Epidermal melanocyte (primary cell): ENCODE results near the gene GLP2R.
"Not testable (repeated sequence)": the region's sequence is repeated elsewhere in the genome, so short reads cannot be mapped to it uniquely, and the experiment has no call there.

Experiments used
- DNase-seq: peaks from one replicate; pipeline ENCODE4 v3.0.0; 2011; ENCODE audit warnings: low spot score; ENCODE audit not compliant: insufficient read length

The GLP2R gene

GRCh38 chr17:9921216-9921615 lies 95.5 kb downstream of the GLP2R start:
- DNase-seq: not testable (repeated sequence)

GRCh38 chr17:9922012-9922848 lies 96.5 kb downstream of the GLP2R start:
- no peak for DNase-seq

GRCh38 chr17:9924735-9925191 lies 99.0 kb downstream of the GLP2R start:
- DNase-seq: peak; percentile 50

- no peak for DNase-seq
Observed at GRCh38 chr17:9925457-9925856, 99.7 kb downstream of the GLP2R start.

- DNase-seq: no peak
Observed at GRCh38 chr17:9926150-9926804, 100.6 kb downstream of the GLP2R start.

GRCh38 chr17:9928601-9929333 lies 103.0 kb downstream of the GLP2R start:
- no peak for DNase-seq

GRCh38 chr17:9929871-9930270 lies 104.1 kb downstream of the GLP2R start:
- no peak for DNase-seq

GRCh38 chr17:9931144-9931741 lies 105.5 kb downstream of the GLP2R start:
- no peak for DNase-seq

- no peak for DNase-seq
Observed at GRCh38 chr17:9932491-9932890, 106.8 kb downstream of the GLP2R start.

GRCh38 chr17:9934331-9934730 lies 108.6 kb downstream of the GLP2R start:
- DNase-seq: no peak

GRCh38 chr17:9935408-9935807 lies 109.7 kb downstream of the GLP2R start:
- DNase-seq: no peak

GRCh38 chr17:9936095-9936494 lies 110.4 kb downstream of the GLP2R start:
- DNase-seq: no peak

GRCh38 chr17:9937241-9937761 lies 111.6 kb downstream of the GLP2R start:
- peak; percentile 58 for DNase-seq

GRCh38 chr17:9937901-9938300 lies 112.2 kb downstream of the GLP2R start:
- DNase-seq: no peak

- no peak for DNase-seq
Observed at GRCh38 chr17:9938764-9939163, 113.0 kb downstream of the GLP2R start.

- no peak for DNase-seq
Observed at GRCh38 chr17:9940841-9941240, 115.1 kb downstream of the GLP2R start.

GRCh38 chr17:9941305-9941704 lies 115.6 kb downstream of the GLP2R start:
- no peak for DNase-seq
